Prostate gland (tissue), 2 donors: ENCODE results near the gene PPFIA3.

Experiments used
- POLR2A ChIP-seq: fragments of 450-650 bp; IDR thresholded peaks from one replicate; pipeline ENCODE4 v1.6.1; 2016; ENCODE audit warnings: antibody characterized with exemption, mild to moderate bottlenecking
- POLR2AphosphoS5 ChIP-seq: sonication (generic); formaldehyde crosslinking; IDR thresholded peaks from one replicate; pipeline ENCODE4 v1.6.1; 2017; ENCODE audit warnings: antibody characterized with exemption
- TF ChIP-seq, protein P1 (sequence below), 4 experiments: fragments of 200-600 bp in 2 of 4; fragments of 450-650 bp in 2 of 4; sonication (generic) in 2 of 4; IDR thresholded peaks; 1 replicate in 3 of 4; 2 replicates in 1 of 4; pipeline ENCODE4 v1.5.1; 2016 to 2019; ENCODE audit warnings: antibody characterized with exemption in 4 of 4, mild to moderate bottlenecking in 2 of 4, moderate library complexity in 2 of 4

DNA sequence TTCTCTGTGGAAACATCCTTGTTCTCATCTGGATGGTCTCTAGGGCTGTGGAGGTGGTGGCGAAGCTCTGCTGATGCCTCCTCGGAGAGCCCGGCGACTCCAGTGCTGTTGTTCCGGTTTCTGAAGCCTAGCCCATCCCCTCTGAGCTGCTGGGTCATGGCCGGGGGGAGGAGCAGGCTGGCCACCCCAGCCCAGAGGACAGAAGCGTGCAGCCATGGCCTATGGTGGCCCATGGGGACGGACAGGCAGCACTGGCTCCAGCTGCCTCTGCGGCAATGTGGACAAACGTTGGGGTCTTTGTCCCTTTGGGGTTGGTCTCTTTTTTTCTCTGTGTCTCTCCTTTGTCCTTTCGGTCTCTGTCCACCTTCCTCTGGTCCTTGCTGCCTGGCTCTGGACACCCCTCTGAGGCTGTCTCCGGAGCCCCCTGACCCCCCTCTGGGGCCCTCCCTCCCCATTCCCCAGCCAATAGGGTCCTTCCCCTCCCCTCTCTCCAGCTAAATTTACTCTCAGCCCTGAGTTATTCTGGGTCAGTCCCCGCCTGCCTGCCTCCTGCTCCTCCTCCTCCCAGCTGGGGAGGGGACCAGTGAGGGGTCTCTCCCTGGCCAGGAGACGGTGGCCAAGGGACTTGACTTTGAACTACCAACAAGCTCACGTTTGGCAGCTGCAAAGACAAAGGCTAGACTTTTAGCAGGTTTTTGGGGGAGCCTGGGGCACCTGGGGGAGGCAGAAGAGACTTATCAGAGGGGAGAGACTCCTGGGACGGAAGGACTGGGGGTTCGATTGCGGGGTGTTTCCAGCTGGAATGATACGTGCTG is 35.9 kb downstream of the PPFIA3 start, which contains the start of gene HRC:
- no peak for TF ChIP-seq POLR2A
- TF ChIP-seq, protein P1, sequence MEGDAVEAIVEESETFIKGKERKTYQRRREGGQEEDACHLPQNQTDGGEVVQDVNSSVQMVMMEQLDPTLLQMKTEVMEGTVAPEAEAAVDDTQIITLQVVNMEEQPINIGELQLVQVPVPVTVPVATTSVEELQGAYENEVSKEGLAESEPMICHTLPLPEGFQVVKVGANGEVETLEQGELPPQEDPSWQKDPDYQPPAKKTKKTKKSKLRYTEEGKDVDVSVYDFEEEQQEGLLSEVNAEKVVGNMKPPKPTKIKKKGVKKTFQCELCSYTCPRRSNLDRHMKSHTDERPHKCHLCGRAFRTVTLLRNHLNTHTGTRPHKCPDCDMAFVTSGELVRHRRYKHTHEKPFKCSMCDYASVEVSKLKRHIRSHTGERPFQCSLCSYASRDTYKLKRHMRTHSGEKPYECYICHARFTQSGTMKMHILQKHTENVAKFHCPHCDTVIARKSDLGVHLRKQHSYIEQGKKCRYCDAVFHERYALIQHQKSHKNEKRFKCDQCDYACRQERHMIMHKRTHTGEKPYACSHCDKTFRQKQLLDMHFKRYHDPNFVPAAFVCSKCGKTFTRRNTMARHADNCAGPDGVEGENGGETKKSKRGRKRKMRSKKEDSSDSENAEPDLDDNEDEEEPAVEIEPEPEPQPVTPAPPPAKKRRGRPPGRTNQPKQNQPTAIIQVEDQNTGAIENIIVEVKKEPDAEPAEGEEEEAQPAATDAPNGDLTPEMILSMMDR (IDR thresholded peaks at IDR 0.05), result no peak
- TF ChIP-seq POLR2AphosphoS5, result no peak
